ENCODE results near the gene PNP.

The PNP gene

GRCh38 chr14:20492486-20492885 is 23.3 kb downstream of the PNP start:
- Histone ChIP-seq H3K27me3 (ENCODE audit: low read depth, low read length) (no peaks in the 10 kb centered on the region), H2AFZ (ENCODE audit: low read depth, low read length) (no peak overlapping the region), H3K9ac (ENCODE audit: low read length) (no peak overlapping the region), H3K9me3 (ENCODE audit: insufficient read depth, low read length) (no peaks in the 10 kb centered on the region), H3K4me3 (ENCODE audit: low read length) (no peak overlapping the region), H3K36me3 (replicated peaks; ENCODE audit: low read depth, low read length) (no peaks in the 10 kb centered on the region), H3K79me2 (ENCODE audit: low read length) (no peaks in the 10 kb centered on the region), H4K20me1 (ENCODE audit: insufficient read depth, low read length) (no peaks in the 10 kb centered on the region), H3K27ac (ENCODE audit: low read length) (no peak overlapping the region), H3K4me1 (ENCODE audit: low read length) (peaks cover 44% of the 10 kb centered on the region), H3K4me2 (ENCODE audit: low read length) (peak overlapping the region; percentile 79)
- TF ChIP-seq EZH2phosphoT487 (IDR thresholded peaks at IDR 0.05; ENCODE audit: low read depth): no peak
- TF ChIP-seq, protein P1, sequence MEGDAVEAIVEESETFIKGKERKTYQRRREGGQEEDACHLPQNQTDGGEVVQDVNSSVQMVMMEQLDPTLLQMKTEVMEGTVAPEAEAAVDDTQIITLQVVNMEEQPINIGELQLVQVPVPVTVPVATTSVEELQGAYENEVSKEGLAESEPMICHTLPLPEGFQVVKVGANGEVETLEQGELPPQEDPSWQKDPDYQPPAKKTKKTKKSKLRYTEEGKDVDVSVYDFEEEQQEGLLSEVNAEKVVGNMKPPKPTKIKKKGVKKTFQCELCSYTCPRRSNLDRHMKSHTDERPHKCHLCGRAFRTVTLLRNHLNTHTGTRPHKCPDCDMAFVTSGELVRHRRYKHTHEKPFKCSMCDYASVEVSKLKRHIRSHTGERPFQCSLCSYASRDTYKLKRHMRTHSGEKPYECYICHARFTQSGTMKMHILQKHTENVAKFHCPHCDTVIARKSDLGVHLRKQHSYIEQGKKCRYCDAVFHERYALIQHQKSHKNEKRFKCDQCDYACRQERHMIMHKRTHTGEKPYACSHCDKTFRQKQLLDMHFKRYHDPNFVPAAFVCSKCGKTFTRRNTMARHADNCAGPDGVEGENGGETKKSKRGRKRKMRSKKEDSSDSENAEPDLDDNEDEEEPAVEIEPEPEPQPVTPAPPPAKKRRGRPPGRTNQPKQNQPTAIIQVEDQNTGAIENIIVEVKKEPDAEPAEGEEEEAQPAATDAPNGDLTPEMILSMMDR (IDR thresholded peaks at IDR 0.05; ENCODE audit: low read depth, low read length): no peak

DNA sequence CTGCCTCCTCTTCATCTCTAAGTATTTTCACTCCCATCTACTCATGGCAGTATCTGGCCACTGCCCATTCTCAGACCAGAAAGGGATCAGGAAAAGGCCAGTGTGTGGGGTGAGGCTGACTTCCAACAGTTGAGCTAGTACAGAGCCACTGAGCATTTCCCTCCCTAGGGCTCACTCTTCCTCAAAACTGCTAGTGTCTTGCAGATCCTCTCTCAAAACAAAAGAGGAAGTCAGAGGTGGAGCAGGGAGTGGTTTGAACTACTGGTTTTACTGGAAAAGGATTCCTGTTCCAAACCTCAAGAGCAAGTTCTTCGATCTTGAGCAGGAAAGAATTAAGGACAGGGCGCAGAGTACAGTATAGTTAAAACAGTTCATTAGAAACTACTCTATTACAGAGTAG is 24.4 kb downstream of the PNP start:
- Histone ChIP-seq H3K9me3 (ENCODE audit: insufficient read depth, low read length) (no peaks in the 10 kb centered on the region), H3K4me1 (ENCODE audit: low read length) (peaks cover 44% of the 10 kb centered on the region), H3K27ac (ENCODE audit: low read length) (peak overlapping the region; percentile 11; the same call in 1 of the 2 replicates), H3K27me3 (ENCODE audit: low read depth, low read length) (no peaks in the 10 kb centered on the region), H2AFZ (ENCODE audit: low read depth, low read length) (no peak overlapping the region), H3K4me2 (ENCODE audit: low read length) (peak overlapping the region; percentile 41), H3K4me3 (ENCODE audit: low read length) (peak overlapping the region; percentile 7; the same call in 1 of the 2 replicates), H3K36me3 (replicated peaks; ENCODE audit: low read depth, low read length) (no peaks in the 10 kb centered on the region), H3K79me2 (ENCODE audit: low read length) (no peaks in the 10 kb centered on the region), H4K20me1 (ENCODE audit: insufficient read depth, low read length) (no peaks in the 10 kb centered on the region), H3K9ac (ENCODE audit: low read length) (no peak overlapping the region)
- TF ChIP-seq, protein P1 (IDR thresholded peaks at IDR 0.05; ENCODE audit: low read depth, low read length): no peak
- no peak for TF ChIP-seq EZH2phosphoT487 (IDR thresholded peaks at IDR 0.05; ENCODE audit: low read depth)

DNA sequence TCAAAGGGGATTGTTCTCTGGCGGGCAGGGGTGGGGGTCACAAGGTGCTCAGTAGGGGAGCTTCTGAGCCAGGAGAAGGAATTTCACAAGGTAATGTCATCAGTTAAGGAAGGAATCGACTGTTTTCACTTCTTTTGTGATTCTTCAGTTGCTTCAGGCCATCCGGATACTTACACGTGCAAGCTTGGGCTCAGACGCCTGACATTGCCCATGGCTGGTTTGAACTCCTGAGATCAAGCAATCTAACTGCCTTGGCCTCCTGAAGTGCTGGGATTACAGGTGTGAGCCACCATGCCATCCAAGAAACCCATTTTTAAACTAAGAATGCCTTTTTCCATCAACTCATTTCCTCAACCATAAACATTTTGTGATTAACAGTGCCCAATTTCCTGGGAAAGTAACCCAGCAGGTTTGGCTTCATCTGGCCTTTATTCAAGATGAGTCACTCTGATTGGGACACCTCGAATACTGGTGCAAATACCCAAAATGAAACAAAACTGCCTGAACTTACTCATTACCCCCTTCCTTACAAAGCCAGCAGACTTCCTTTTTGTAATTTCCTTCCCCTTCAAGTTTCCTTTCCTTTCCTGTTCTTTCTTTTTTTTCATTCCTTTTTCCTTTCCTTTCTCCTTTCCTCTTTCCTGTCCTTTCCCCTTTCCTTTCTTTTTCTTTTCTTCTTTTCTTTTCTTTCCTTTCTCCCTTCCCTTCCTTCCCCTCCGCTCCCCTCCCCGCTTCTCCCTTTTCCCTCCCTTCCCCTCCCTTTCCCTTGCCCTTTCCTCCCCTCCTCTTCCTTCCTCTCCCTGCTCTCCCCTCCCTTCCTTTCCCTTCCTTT is 25.9 kb downstream of the PNP start:
- Histone ChIP-seq H3K4me2 (ENCODE audit: low read length) (no peak overlapping the region), H3K27ac (ENCODE audit: low read length) (no peak overlapping the region), H3K9ac (ENCODE audit: low read length) (no peak overlapping the region)

GRCh38 chr14:20498622-20499021 is 29.4 kb downstream of the PNP start:
- Histone ChIP-seq H4K20me1 (ENCODE audit: insufficient read depth, low read length) (no peaks in the 10 kb centered on the region), H3K79me2 (ENCODE audit: low read length) (no peaks in the 10 kb centered on the region), H3K4me1 (ENCODE audit: low read length) (peaks cover 9% of the 10 kb centered on the region), H2AFZ (ENCODE audit: low read depth, low read length) (no peak overlapping the region), H3K27ac (ENCODE audit: low read length) (no peak overlapping the region), H3K9ac (ENCODE audit: low read length) (no peak overlapping the region), H3K27me3 (ENCODE audit: low read depth, low read length) (0 out of 2 replicates have a peak, but pooled peaks cover 4% of the 10 kb centered on the region), H3K9me3 (ENCODE audit: insufficient read depth, low read length) (no peaks in the 10 kb centered on the region), H3K4me3 (ENCODE audit: low read length) (no peak overlapping the region), H3K36me3 (replicated peaks; ENCODE audit: low read depth, low read length) (no peaks in the 10 kb centered on the region), H3K4me2 (ENCODE audit: low read length) (no peak overlapping the region)
- TF ChIP-seq, protein P1 (IDR thresholded peaks at IDR 0.05; ENCODE audit: low read depth, low read length): no peak
- no peak for TF ChIP-seq EZH2phosphoT487 (IDR thresholded peaks at IDR 0.05; ENCODE audit: low read depth)

More for the DNA sequence above, 25.9 kb downstream of the PNP start:
- H3K27me3 ChIP-seq (ENCODE audit: low read depth, low read length): no peaks in the 10 kb centered on the region
- no peak for TF ChIP-seq EZH2phosphoT487 (IDR thresholded peaks at IDR 0.05; ENCODE audit: low read depth)
- TF ChIP-seq, protein P1 (IDR thresholded peaks at IDR 0.05; ENCODE audit: low read depth, low read length): no peak
- H3K79me2 ChIP-seq (ENCODE audit: low read length): no peaks in the 10 kb centered on the region
- H4K20me1 ChIP-seq (ENCODE audit: insufficient read depth, low read length): no peaks in the 10 kb centered on the region
- no peaks in the 10 kb centered on the region for H3K36me3 ChIP-seq (replicated peaks; ENCODE audit: low read depth, low read length)
- no peak overlapping the region for H3K4me3 ChIP-seq (ENCODE audit: low read length)
- no peaks in the 10 kb centered on the region for H3K9me3 ChIP-seq (ENCODE audit: insufficient read depth, low read length)
- H2AFZ ChIP-seq (ENCODE audit: low read depth, low read length): no peak overlapping the region
- H3K4me1 ChIP-seq (ENCODE audit: low read length): peaks cover 36% of the 10 kb centered on the region

Measured in OCI-LY3 (cell line).